Measurements from ENCODE around the gene SLC4A7.
"Not testable (repeated sequence)": the region's sequence is repeated elsewhere in the genome, so short reads cannot be mapped to it uniquely, and the experiment has no call there.

The SLC4A7 gene

GRCh38 chr3:27357665-27358258, 126.4 kb downstream of the SLC4A7 start:
- DNase-seq, result peak; percentile 7

- DNase-seq, result no peak
Measured at GRCh38 chr3:27356976-27357375, 127.2 kb downstream of the SLC4A7 start.

GRCh38 chr3:27354588-27355203, 129.5 kb downstream of the SLC4A7 start:
- no peak for DNase-seq

- no peak for DNase-seq
Measured at GRCh38 chr3:27354161-27354560, 130.0 kb downstream of the SLC4A7 start.

- DNase-seq, result no peak
Measured at GRCh38 chr3:27353221-27353620, 131.0 kb downstream of the SLC4A7 start.

GRCh38 chr3:27352047-27352446, 132.1 kb downstream of the SLC4A7 start:
- DNase-seq, result no peak

- DNase-seq, result no peak
Measured at GRCh38 chr3:27349832-27350231, 134.4 kb downstream of the SLC4A7 start.

- no peak for DNase-seq
Measured at GRCh38 chr3:27345959-27346865, 138.0 kb downstream of the SLC4A7 start.

- DNase-seq, result no peak
Measured at GRCh38 chr3:27345493-27345892, 138.7 kb downstream of the SLC4A7 start.

GRCh38 chr3:27345045-27345444, 139.1 kb downstream of the SLC4A7 start:
- DNase-seq, result no peak

GRCh38 chr3:27344192-27344591, 140.0 kb downstream of the SLC4A7 start:
- no peak for DNase-seq

- no peak for DNase-seq
Measured at GRCh38 chr3:27342267-27342666, 141.9 kb downstream of the SLC4A7 start.

- no peak for DNase-seq
Measured at GRCh38 chr3:27340534-27340933, 143.7 kb downstream of the SLC4A7 start.

- DNase-seq, result no peak
Measured at GRCh38 chr3:27335571-27335970, 148.6 kb downstream of the SLC4A7 start.

- no peak for DNase-seq
Measured at GRCh38 chr3:27333843-27334242, 150.3 kb downstream of the SLC4A7 start.

- not testable (repeated sequence) for DNase-seq
Measured at GRCh38 chr3:27328982-27329762, 155.0 kb downstream of the SLC4A7 start.

GRCh38 chr3:27326629-27327545, 157.3 kb downstream of the SLC4A7 start:
- DNase-seq, result no peak

GRCh38 chr3:27326202-27326601, 158.0 kb downstream of the SLC4A7 start:
- DNase-seq, result no peak

- DNase-seq, result no peak
Measured at GRCh38 chr3:27325419-27325818, 158.8 kb downstream of the SLC4A7 start.

GRCh38 chr3:27324686-27325085, 159.5 kb downstream of the SLC4A7 start:
- no peak for DNase-seq

GRCh38 chr3:27323087-27323570, 161.1 kb downstream of the SLC4A7 start:
- no peak for DNase-seq

Data from effector CD8-positive, alpha-beta T cell (primary cell).